Mesodermal cell (in vitro differentiated cells): ENCODE results near the gene CEP43. TPM values are rescaled to one million over a fixed set of nuclear protein-coding genes. Genes with fewer than 3 reads are reported as not detected.
"Not testable (repeated sequence)": the region's sequence is repeated elsewhere in the genome, so short reads cannot be mapped to it uniquely, and the experiment has no call there.

Source experiments
- H3K27ac ChIP-seq: 2 replicates; pipeline ENCODE4 v1.7.0; 2013; ENCODE audit warnings: mild to moderate bottlenecking, low read depth, low read length, moderate library complexity; ENCODE audit not compliant: severe bottlenecking
- H3K36me3 ChIP-seq: 2 replicates; pipeline ENCODE4 v1.7.1; 2013; ENCODE audit warnings: mild to moderate bottlenecking, low read length, moderate library complexity; ENCODE audit not compliant: control insufficient read depth, insufficient read depth
- H3K4me1 ChIP-seq: one replicate; pipeline ENCODE4 v1.7.1; 2013; ENCODE audit warnings: mild to moderate bottlenecking, low read length; ENCODE audit not compliant: insufficient read depth, control insufficient read depth, poor library complexity, severe bottlenecking
- H3K4me3 ChIP-seq: 2 replicates; pipeline ENCODE4 v1.7.0; 2013; ENCODE audit warnings: low read length, control low read depth, mild to moderate bottlenecking; ENCODE audit not compliant: insufficient read depth, poor library complexity, severe bottlenecking; ENCODE audit errors: extremely low read depth
- H3K9me3 ChIP-seq: 2 replicates; pipeline ENCODE4 v1.7.1; 2013; ENCODE audit warnings: mild to moderate bottlenecking, low read length, moderate library complexity; ENCODE audit not compliant: control insufficient read depth
- WGBS, 2 experiments: methylation state at CpG; one replicate each; pipeline ENCODE4 v1.1.5; 2013; ENCODE audit warnings: missing lambda C conversion rate in 2 of 2; ENCODE audit not compliant: insufficient coverage in 2 of 2; 5-methylcytosine and 5-hydroxymethylcytosine counted together
- polyA plus RNA-seq, 2 experiments: library from polyadenylated mRNA; stranded (reverse); fragments of 50-300 nt; gene quantifications; one replicate each; pipeline ENCODE4 v1.2.3, GENCODE V29; 2013

Gene CEP43, protein sequence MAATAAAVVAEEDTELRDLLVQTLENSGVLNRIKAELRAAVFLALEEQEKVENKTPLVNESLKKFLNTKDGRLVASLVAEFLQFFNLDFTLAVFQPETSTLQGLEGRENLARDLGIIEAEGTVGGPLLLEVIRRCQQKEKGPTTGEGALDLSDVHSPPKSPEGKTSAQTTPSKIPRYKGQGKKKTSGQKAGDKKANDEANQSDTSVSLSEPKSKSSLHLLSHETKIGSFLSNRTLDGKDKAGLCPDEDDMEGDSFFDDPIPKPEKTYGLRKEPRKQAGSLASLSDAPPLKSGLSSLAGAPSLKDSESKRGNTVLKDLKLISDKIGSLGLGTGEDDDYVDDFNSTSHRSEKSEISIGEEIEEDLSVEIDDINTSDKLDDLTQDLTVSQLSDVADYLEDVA
- 17.5 TPM for polyA plus RNA-seq (2013, experiment 1 of 2)
- polyA plus RNA-seq (2013, experiment 2 of 2): 20.0 TPM

DNA sequence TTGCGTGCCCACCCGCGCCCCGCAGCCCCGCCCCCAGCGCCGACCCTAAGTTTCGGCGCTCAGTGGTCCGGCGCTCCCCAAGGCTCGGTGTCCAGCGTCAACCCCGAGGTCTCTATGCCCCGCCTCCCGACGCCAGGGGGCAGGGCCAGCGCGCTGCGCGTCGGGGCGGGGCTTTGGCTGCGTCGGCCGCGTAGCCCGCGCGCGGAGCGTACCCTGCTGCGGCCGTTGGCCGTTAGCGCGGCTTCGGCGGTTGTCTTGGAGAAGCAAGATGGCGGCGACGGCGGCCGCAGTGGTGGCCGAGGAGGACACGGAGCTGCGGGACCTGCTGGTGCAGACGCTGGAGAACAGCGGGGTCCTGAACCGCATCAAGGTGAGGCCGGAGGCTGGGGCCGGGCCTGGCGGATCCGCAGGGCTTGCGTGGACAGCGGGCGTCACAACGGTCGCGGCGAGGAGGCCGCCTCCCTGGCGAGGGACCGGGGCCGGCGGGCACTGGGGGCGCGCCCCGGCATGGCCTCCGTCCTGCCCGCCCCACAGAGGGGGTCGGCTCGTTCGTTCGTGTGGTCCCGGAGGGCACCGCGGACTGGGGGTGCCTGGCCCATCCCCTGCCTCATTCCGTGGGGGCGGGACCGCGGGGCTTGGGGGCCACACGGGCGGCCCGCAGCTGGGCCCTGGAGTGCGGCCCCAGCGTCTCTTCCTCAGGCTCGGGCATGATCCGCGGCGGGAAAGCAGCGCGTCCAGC is at the start of gene CEP43:
TSS of gene CEP43 (plus strand) at position 253 of the 739 bp plus-strand sequence. CDS start at position 269, 16 bp downstream.
- peak within 1 kb of the TSS; percentile 70 for H3K27ac ChIP-seq
- H3K4me1 ChIP-seq: peaks cover 20% of the 10 kb centered on the region
- peaks cover 46% of the 10 kb centered on the region for H3K36me3 ChIP-seq
- 0 to 1% methylated on average over 69 to 76 of the region's 93 CpGs for WGBS, 2 experiments
- H3K4me3 ChIP-seq: peak within 1 kb of the TSS; percentile 96
- H3K9me3 ChIP-seq: no peaks in the 10 kb centered on the region

DNA sequence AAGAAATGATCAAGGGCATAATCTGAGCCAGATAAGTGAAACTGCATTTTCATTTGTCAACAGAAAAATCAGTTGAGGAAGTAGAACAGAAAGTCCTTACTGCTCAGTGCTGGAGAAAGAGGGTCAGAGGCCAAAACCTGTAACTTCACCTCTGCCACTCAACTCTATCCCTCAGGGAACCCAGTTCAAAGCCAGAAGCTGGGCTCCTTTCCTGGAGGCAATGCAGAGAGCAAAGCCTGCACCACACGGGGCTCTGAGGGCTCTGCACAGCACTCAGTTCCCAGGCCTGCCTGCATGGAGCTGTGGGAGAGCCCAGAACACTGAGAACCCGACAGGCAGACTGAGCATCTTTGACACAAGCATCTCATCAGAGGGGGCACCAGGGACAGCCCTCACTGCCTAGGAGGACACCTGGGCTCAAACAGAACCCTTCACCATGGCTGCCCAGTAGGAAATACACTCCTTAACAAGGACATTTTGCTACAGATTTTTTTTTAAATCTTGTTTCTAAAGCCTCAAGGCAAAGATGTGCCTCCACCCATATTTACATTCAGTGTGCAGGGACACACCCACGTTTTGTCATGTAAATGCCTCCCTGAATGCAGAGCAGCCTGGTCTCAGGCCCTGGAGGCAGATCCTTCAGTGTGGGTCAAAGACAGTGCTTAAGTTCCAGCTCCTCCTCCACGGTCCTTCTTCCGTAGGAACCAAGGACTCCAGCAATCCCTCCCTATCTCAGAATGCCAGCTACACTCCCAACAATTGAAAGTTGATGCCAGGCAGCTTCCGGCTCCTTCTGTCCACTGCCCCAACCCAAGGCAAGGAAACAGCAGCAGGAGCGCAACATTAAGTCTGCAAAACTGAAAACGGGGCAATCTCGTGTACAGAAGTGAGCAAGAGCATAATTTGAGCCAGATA is 49.4 kb upstream of the CEP43 start:
- no peak overlapping the region for H3K27ac ChIP-seq
- WGBS, 2 experiments: 64% methylated on average over 9 of the region's 9 CpGs

GRCh38 chr6:166950443-166950821 is 48.8 kb upstream of the CEP43 start:
- 85 to 92% methylated on average over 10 of the region's 10 CpGs for WGBS, 2 experiments
- Histone ChIP-seq H3K4me1 (peaks cover 4% of the 10 kb centered on the region), H3K27ac (no peak overlapping the region), H3K36me3 (peaks cover 7% of the 10 kb centered on the region), H3K4me3 (no peak overlapping the region), H3K9me3 (peaks cover 5% of the 10 kb centered on the region)

More for the DNA sequence above, 49.4 kb upstream of the CEP43 start:
- H3K4me3 ChIP-seq: no peak overlapping the region
- H3K4me1 ChIP-seq: peaks cover 4% of the 10 kb centered on the region
- peaks cover 7% of the 10 kb centered on the region for H3K36me3 ChIP-seq
- H3K9me3 ChIP-seq: peaks cover 5% of the 10 kb centered on the region

DNA sequence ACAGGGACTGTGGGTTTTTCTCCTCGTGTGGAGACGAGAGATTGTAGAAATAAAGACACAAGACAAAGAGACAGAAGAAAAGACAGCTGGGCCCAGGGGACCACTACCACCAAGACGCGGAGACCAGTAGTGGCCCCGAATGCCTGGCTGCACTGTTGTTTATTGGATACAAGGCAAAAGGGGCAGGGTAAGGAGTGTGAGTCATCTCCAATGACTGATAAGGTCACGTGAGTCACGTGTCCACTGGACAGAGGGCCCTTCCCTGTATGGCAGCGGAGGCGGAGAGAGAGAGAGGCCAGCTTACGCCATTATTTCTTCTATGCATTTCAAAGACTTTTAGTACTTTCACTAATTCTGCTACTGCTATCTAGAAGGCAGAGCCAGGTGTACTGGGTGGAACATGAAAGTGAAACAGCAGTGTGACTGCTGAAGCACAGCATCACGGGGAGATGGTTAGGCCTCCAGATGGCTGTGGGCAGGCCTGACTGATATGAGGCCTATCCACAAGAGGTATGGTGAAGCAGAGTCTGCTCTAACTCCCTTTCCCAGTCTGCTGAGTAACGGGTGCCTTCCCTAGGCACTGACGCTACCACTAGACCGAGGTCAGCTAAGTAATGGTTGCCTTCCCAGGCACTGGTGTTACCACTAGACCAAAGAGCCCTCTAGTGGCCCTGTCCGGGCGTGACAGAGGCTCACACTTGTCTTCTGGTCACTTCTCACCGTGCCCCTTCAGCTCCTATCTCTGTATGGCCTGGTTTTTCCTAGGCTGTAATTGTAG is 48.1 kb upstream of the CEP43 start:
- not testable (repeated sequence) for H3K36me3 ChIP-seq, H3K4me3 ChIP-seq, H3K9me3 ChIP-seq, H3K27ac ChIP-seq, H3K4me1 ChIP-seq
- 73 to 74% methylated on average over 10 to 12 of the region's 17 CpGs for WGBS, 2 experiments

- H3K27ac ChIP-seq: no peak overlapping the region
- H3K9me3 ChIP-seq: peaks cover 5% of the 10 kb centered on the region
- H3K4me3 ChIP-seq: no peak overlapping the region
- 80 to 100% methylated on average over 1 of the region's 3 CpGs for WGBS, 2 experiments
- H3K36me3 ChIP-seq: no peaks in the 10 kb centered on the region
- peaks cover 4% of the 10 kb centered on the region for H3K4me1 ChIP-seq
Measured at GRCh38 chr6:166951670-166952060, 47.5 kb upstream of the CEP43 start.

- H3K36me3 ChIP-seq: no peaks in the 10 kb centered on the region
- peaks cover 5% of the 10 kb centered on the region for H3K9me3 ChIP-seq
- H3K27ac ChIP-seq: no peak overlapping the region
- H3K4me3 ChIP-seq: no peak overlapping the region
- WGBS, 2 experiments: 90 to 92% methylated on average over 6 to 12 of the region's 12 CpGs
- peaks cover 6% of the 10 kb centered on the region for H3K4me1 ChIP-seq
Measured at GRCh38 chr6:166952121-166952520, 47.1 kb upstream of the CEP43 start.

DNA sequence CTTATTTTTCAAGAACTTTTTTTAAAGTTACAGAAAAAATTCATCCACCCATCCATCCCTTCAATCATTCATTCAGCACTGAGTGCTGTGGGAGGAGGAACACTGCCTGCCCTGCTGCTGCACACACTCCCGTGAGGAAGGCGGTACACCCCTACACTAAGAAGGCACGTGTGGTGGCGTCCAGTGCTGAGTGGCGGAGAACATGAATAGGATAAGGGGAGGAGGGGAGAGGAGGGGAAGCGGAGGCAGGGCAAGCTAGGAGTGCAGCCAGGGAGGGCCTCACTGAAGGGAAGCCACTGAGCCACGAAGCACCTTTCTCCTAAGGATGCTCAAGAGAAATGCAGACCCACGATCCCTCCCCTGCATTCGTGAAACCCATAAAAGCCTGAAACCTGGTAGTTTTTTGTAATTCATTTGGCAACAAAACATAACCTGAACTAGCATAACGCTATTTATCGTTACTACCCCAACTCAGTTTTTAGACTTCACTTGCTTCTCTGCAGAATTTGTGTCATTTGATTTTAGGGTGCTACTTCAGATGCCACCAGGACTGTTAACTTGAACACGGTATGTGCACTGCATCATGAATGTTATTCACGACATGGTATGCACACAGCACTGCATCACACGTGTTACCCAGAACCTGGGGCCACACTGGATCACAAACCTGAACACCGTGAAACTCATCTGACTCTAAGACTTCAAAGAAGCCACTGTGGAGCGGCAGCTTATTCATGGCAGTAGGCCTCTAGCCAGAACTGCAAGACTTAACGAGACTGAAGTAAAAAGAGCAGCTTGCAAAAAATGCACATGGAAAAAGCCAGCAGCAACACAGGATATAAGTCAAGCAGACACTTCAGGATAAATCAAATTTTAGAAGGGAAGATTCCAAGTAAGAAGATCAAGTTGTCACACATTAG is 46.4 kb upstream of the CEP43 start:
- 87 to 92% methylated on average over 11 to 15 of the region's 17 CpGs for WGBS, 2 experiments
- peaks cover 10% of the 10 kb centered on the region for H3K4me1 ChIP-seq
- H3K9me3 ChIP-seq: peaks cover 5% of the 10 kb centered on the region
- no peak overlapping the region for H3K27ac ChIP-seq
- H3K36me3 ChIP-seq: no peaks in the 10 kb centered on the region
- no peak overlapping the region for H3K4me3 ChIP-seq

DNA sequence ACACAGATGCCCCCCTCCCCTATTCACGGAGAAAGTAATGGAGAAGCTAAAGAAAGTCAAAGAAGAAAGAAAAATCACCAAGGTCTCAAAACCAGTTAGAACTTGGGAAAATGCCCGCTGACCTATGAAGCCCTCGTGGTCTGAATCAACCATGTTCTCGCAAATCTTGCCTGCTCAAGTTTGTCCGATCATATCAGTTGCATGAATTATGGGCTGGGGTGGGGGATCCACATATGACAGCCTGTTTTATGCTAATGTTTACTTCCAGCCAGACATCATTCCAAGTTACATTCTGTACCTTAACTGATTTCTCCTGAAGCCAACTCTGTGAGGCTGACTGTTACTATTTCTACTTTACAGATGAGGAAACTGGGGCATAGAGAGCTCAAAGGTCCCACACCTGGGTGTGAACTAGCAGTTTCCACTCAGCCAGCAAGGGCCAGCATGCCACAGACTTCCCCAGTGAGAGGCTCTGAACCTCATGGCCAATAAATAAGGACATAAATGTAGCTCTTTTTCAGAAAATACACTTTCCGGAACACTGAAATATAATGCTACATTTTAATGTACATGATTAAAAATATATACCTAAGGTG is 45.0 kb upstream of the CEP43 start:
- no peak overlapping the region for H3K4me3 ChIP-seq
- peaks cover 17% of the 10 kb centered on the region for H3K4me1 ChIP-seq
- no peaks in the 10 kb centered on the region for H3K36me3 ChIP-seq
- no peak overlapping the region for H3K27ac ChIP-seq
- H3K9me3 ChIP-seq: peaks cover 5% of the 10 kb centered on the region
- 79 to 82% methylated on average over 4 of the region's 6 CpGs for WGBS, 2 experiments
